Common myeloid progenitor, CD34-positive (primary cell): ENCODE data around the gene C1orf21.
A peak's percentile ranks its signal among the peaks of the same experiment; 100 is the strongest.

Experiments
- CTCF ChIA-PET: fragments of 350-600 bp; sonication (Branson Sonifier 250); formaldehyde crosslinking; loops from one replicate; lab custom pipeline; 2021; ENCODE audit warnings: antibody characterized with exemption; lab: Charles Lee
- POLR2A ChIA-PET: fragments of 350-600 bp; sonication (Branson Sonifier 250); formaldehyde crosslinking; loops from one replicate; lab custom pipeline; 2021; ENCODE audit warnings: antibody characterized with exemption; lab: Charles Lee
- DNase-seq, 3 donors: peaks; one replicate each; pipeline versions ENCODE4 v3.0.0 to v3.0.0-alpha.2; 2013
- H3K27ac ChIP-seq, 2 experiments: 1 replicate in 1 of 2; 2 replicates in 1 of 2; pipeline ENCODE4 v1.7.0; 2013; ENCODE audit warnings: inconsistent platforms in 2 of 2, low read length in 2 of 2, mild to moderate bottlenecking in 2 of 2, low read depth in 1 of 2, moderate library complexity in 1 of 2; ENCODE audit not compliant: severe bottlenecking in 2 of 2, insufficient read depth in 1 of 2, poor library complexity in 1 of 2
- H3K27me3 ChIP-seq, 5 experiments: replicated peaks in 2 of 5; 1 replicate in 3 of 5; 2 replicates in 2 of 5; pipeline versions ENCODE4 v1.6.1 to v1.7.0; 2013; ENCODE audit warnings: low read length in 4 of 5, mild to moderate bottlenecking in 2 of 5, moderate library complexity in 2 of 5, inconsistent platforms in 1 of 5; ENCODE audit not compliant: insufficient read depth in 5 of 5, control insufficient read depth in 4 of 5
- H3K36me3 ChIP-seq, 4 experiments: 1 replicate in 2 of 4; 2 replicates in 2 of 4; pipeline versions ENCODE4 v1.6.1 to v1.7.0; 2013; ENCODE audit warnings: low read length in 3 of 4, control low read depth in 1 of 4, mild to moderate bottlenecking in 1 of 4; ENCODE audit not compliant: control insufficient read depth in 4 of 4, insufficient read depth in 4 of 4
- H3K4me1 ChIP-seq, 4 experiments: 1 replicate in 3 of 4; 2 replicates in 1 of 4; pipeline versions ENCODE4 v1.6.1 to v1.7.1; 2013; ENCODE audit warnings: low read length in 3 of 4, mild to moderate bottlenecking in 3 of 4, control low read depth in 1 of 4, inconsistent platforms in 1 of 4, moderate library complexity in 1 of 4; ENCODE audit not compliant: control insufficient read depth in 4 of 4, insufficient read depth in 4 of 4; ENCODE audit errors: control extremely low read depth in 1 of 4
- H3K4me3 ChIP-seq, 7 experiments: 1 replicate in 4 of 7; 2 replicates in 3 of 7; pipeline versions ENCODE4 v1.5.1 to v1.7.0; 2013; ENCODE audit warnings: mild to moderate bottlenecking in 7 of 7, low read length in 6 of 7, moderate library complexity in 6 of 7, inconsistent platforms in 2 of 7, low read depth in 2 of 7, control low read depth in 1 of 7; ENCODE audit not compliant: insufficient read depth in 4 of 7, control insufficient read depth in 1 of 7; ENCODE audit errors: extremely low read depth in 1 of 7
- H3K9me3 ChIP-seq, 5 experiments: 1 replicate in 4 of 5; 2 replicates in 1 of 5; pipeline versions ENCODE4 v1.6.1 to v1.7.1; 2013; ENCODE audit warnings: low read length in 4 of 5, mild to moderate bottlenecking in 2 of 5, inconsistent platforms in 1 of 5, low read depth in 1 of 5, moderate library complexity in 1 of 5; ENCODE audit not compliant: control insufficient read depth in 4 of 5, insufficient read depth in 2 of 5; ENCODE audit errors: control extremely low read depth in 1 of 5
- WGBS: methylation state at CpG from one replicate; pipeline ENCODE4 v1.1.5; 2013; ENCODE audit not compliant: insufficient coverage; 5-methylcytosine and 5-hydroxymethylcytosine counted together

The C1orf21 gene

GRCh38 chr1:184368354-184368753, 18.5 kb upstream of the C1orf21 start:
- Histone ChIP-seq H3K4me3 (no peak overlapping the region), H3K4me1 (peaks cover 0 to 4% (median 3%) of the 10 kb centered on the region in 4 experiments), H3K9me3 (no peaks in the 10 kb centered on the region), H3K36me3 (no peaks in the 10 kb centered on the region), H3K27ac (no peak overlapping the region), H3K27me3 (no peaks in the 10 kb centered on the region)
- ChIA-PET CTCF (interaction anchor here (0.6 to 0.9 kb wide), 2 partner anchors 18 to 587 kb away, joined by 3 read pairs; no protein-coding TSS in a partner anchor), POLR2A (no interaction called here)
- DNase-seq: no peak
- WGBS: 100% methylated on average over 1 of the region's 2 CpGs

- CTCF ChIA-PET: no interaction called here
- H3K27me3 ChIP-seq: no peaks in the 10 kb centered on the region
- no peak overlapping the region for H3K27ac ChIP-seq
- no peaks in the 10 kb centered on the region for H3K9me3 ChIP-seq
- 100% methylated on average over 4 of the region's 4 CpGs for WGBS
- no peak overlapping the region for H3K4me3 ChIP-seq
- DNase-seq: no peak
- POLR2A ChIA-PET: no interaction called here
- H3K36me3 ChIP-seq: no peaks in the 10 kb centered on the region
- H3K4me1 ChIP-seq: no peaks in the 10 kb centered on the region
Observed at GRCh38 chr1:184370850-184371249, 16.0 kb upstream of the C1orf21 start.

GRCh38 chr1:184373155-184373554, 13.7 kb upstream of the C1orf21 start:
- H3K4me3 ChIP-seq: no peak overlapping the region
- no peaks in the 10 kb centered on the region for H3K27me3 ChIP-seq
- no peaks in the 10 kb centered on the region for H3K9me3 ChIP-seq
- ChIA-PET CTCF (no interaction called here), POLR2A (no interaction called here)
- no peaks in the 10 kb centered on the region for H3K4me1 ChIP-seq
- H3K27ac ChIP-seq: no peak overlapping the region
- DNase-seq: no peak
- H3K36me3 ChIP-seq: no peaks in the 10 kb centered on the region
- 97% methylated on average over 3 of the region's 4 CpGs for WGBS

- no peak overlapping the region for H3K27ac ChIP-seq
- peaks cover 2 to 23% (median 16%) of the 10 kb centered on the region in 4 experiments for H3K4me1 ChIP-seq
- no peak for DNase-seq
- H3K9me3 ChIP-seq: no peaks in the 10 kb centered on the region
- ChIA-PET POLR2A (interaction anchor here (0.7 kb wide), 1 partner anchor 11 kb away, joined by 4 read pairs; the partner anchor contains the start of gene C1orf21), CTCF (interaction anchor here (1.2 kb wide), 1 partner anchor 117 kb away, joined by 3 read pairs; no protein-coding TSS in a partner anchor)
- H3K4me3 ChIP-seq: no peak overlapping the region
- H3K27me3 ChIP-seq: no peaks in the 10 kb centered on the region
- WGBS: 96% methylated on average over 4 of the region's 5 CpGs
- H3K36me3 ChIP-seq: no peaks in the 10 kb centered on the region
Observed at GRCh38 chr1:184376369-184376768, 10.5 kb upstream of the C1orf21 start.

- 67% methylated on average over 6 of the region's 6 CpGs for WGBS
- POLR2A ChIA-PET: no interaction called here
- Histone ChIP-seq H3K27ac (no peak overlapping the region), H3K9me3 (no peaks in the 10 kb centered on the region), H3K27me3 (no peaks in the 10 kb centered on the region), H3K4me3 (no peak overlapping the region), H3K36me3 (no peaks in the 10 kb centered on the region), H3K4me1 (peaks cover 2 to 23% (median 16%) of the 10 kb centered on the region in 4 experiments)
- CTCF ChIA-PET: interaction anchor here (0.9 to 2.1 kb wide), 14 partner anchors 9 to 285 kb away, joined by 3 to 8 read pairs (median 4); no protein-coding TSS in a partner anchor
- peak; percentile 29 to 40 (median 38) for DNase-seq
Observed at GRCh38 chr1:184379111-184379752, 7.6 kb upstream of the C1orf21 start.

GRCh38 chr1:184380468-184380867, 6.4 kb upstream of the C1orf21 start:
- H3K27ac ChIP-seq: no peak overlapping the region
- H3K36me3 ChIP-seq: no peaks in the 10 kb centered on the region
- H3K27me3 ChIP-seq: no peaks in the 10 kb centered on the region
- CTCF ChIA-PET: interaction anchor here (0.9 to 2.1 kb wide), 9 partner anchors 18 to 313 kb away, joined by 3 to 8 read pairs (median 3); no protein-coding TSS in a partner anchor
- POLR2A ChIA-PET: interaction anchor here (0.6 kb wide), 1 partner anchor 174 kb away, joined by 3 read pairs; no protein-coding TSS in a partner anchor
- DNase-seq: peak; percentile 25 to 68 (median 68)
- H3K4me3 ChIP-seq: peak overlapping the region in 1 of 7 experiments; percentile 24
- H3K9me3 ChIP-seq: no peaks in the 10 kb centered on the region
- peaks cover 2 to 23% (median 16%) of the 10 kb centered on the region in 4 experiments for H3K4me1 ChIP-seq
- WGBS: no CpG with 5 or more reads among the region's 1 CpG

GRCh38 chr1:184383772-184384323, 3.0 kb upstream of the C1orf21 start:
- no peak for DNase-seq
- Histone ChIP-seq H3K27me3 (no peaks in the 10 kb centered on the region), H3K9me3 (no peaks in the 10 kb centered on the region), H3K4me3 (no peak overlapping the region), H3K36me3 (no peaks in the 10 kb centered on the region), H3K27ac (no peak overlapping the region), H3K4me1 (peaks cover 8 to 40% (median 28%) of the 10 kb centered on the region in 4 experiments)
- ChIA-PET CTCF (interaction anchor here (1.2 to 2.1 kb wide), 3 partner anchors 60 to 179 kb away, joined by 3 to 6 read pairs (median 3); no protein-coding TSS in a partner anchor), POLR2A (no interaction called here)
- 100% methylated on average over 2 of the region's 3 CpGs for WGBS
